Smooth muscle cell of the umbilical artery (primary cell): Measurements from ENCODE around the gene FBXO31. TPM values are rescaled to one million over a fixed set of nuclear protein-coding genes. Genes with fewer than 3 reads are reported as not detected.

Experiments
- total RNA-seq: library from RNA; depleted of rRNA; stranded (reverse); fragments of >200 nt; gene quantifications from 2 replicates; pipeline ENCODE4 v1.2.3, GENCODE V29; 2014

FBXO31 gene
- total RNA-seq: 21.7 and 44.2 TPM in 2 replicates

DNA sequence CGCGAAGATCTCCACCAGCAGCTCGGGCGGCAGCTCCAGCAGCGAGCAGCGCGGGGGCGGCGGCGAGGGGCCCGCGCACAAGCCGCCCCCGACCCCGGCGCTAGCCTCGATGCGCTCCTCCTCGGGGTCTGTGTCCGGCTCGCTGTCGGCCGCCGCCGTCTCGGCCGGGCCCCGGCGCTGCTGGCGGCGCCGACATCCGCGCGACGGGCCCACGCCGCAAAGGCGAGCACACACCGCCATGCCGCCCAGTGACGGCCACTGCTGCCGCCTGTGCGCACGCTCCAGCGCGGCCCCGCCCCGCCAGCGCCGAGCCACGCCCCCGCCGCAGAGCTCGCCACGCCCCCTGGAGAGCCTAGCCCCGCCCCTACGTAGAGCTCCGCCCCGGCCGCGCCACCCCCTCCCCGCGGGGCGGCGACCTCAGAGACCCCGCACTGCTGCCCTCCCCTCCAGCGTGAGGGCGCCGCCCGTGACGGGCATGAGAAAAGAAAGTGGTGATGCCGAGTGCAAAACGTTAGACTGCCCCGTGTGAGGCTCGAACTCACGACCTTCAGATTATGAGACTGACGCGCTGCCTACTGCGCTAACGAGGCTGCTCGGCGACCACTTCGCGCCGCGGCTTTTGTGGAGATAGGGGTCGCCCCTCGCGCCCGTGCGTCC, at the start of gene FBXO31:
TSS of gene FBXO31 (minus strand) at position 272 of the 657 bp plus-strand sequence. CDS start at position 240, 32 bp downstream.

DNA sequence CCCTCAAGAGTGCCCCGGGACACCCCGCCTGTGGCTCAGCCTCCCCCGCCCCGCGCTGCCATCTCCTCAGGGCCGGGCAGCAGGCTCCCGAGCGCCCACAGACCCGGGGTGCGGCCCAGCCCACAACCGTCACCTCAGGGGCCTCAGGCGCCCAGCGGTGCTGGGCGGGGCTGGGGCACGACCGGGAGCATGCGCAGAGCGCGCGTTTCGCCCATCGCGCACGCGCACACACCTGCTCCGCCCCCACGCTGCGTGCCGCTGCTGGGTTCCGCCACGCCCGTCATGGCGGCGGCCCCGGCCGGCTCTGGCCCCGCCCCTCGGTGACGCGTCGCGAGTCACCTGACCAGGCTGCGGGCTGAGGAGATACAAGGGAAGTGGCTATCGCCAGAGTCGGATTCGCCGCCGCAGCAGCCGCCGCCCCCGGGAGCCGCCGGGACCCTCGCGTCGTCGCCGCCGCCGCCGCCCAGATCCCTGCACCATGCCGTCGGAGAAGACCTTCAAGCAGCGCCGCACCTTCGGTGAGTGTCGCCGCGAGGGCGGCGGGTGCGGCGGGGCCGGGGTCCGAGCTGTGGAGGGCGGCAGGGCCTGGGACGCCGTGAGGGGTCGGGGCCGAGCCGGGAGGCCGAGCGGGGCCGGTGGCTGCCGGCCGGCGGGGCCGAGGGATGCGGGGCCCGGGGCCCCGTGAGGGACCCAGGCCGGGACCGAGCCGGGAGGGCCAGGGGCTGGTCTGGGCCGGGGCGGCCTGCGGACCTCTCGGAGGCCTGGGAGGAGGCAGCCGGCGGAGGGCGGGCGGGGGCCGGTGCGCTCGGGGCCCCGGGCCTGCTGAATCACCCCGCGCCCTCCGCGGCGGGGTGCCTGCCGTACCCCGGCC, 8.6 kb upstream of the FBXO31 start, which contains the start of gene MAP1LC3B:
TSS of gene MAP1LC3B (plus strand) at position 387 of the 871 bp plus-strand sequence. CDS start at position 479, 92 bp downstream.

GRCh38 chr16:87316923-87317749, 66.4 kb downstream of the FBXO31 start, which contains the start of gene C16orf95:
Gene C16orf95 (minus strand): TSS chr16:87317392. CDS start chr16:87317242, 150 bp downstream.

Other genes starting within 250 kb of the FBXO31 start
- gene C16orf95, start 66.4 kb downstream of the FBXO31 start, total RNA-seq: 4.5 and 6.1 TPM in 2 replicates
- 48.1 and 65.6 TPM in 2 replicates for gene MAP1LC3B, start 8.6 kb upstream of the FBXO31 start, total RNA-seq
- 10.7 and 11.4 TPM in 2 replicates for gene ZCCHC14, start 109.2 kb upstream of the FBXO31 start, total RNA-seq
- gene JPH3, start 218.7 kb upstream of the FBXO31 start, total RNA-seq: not detected in 2 replicates